Fibroblast of villous mesenchyme (primary cell): ENCODE measurements around the gene HNRNPD. TPM values are rescaled to one million over a fixed set of nuclear protein-coding genes. Genes with fewer than 3 reads are reported as not detected.
A peak's percentile ranks its signal among the peaks of the same experiment; 100 is the strongest.

Source experiments
- DNase-seq: peaks from one replicate; pipeline ENCODE4 v3.0.0-alpha.2; 2010; ENCODE audit warnings: low read depth
- H3K4me3 ChIP-seq: 2 replicates; pipeline ENCODE4 v1.5.1; 2011; ENCODE audit warnings: low read depth, mild to moderate bottlenecking, low read length
- total RNA-seq: library from RNA; depleted of rRNA; stranded (reverse); fragments of >200 nt; gene quantifications from 2 replicates; pipeline ENCODE4 v1.2.3, GENCODE V29; 2012
- TF ChIP-seq, protein P1 (sequence below): IDR thresholded peaks from 2 replicates; pipeline ENCODE4 v1.5.1; 2012; ENCODE audit warnings: low read depth, mild to moderate bottlenecking, low read length; ENCODE audit not compliant: insufficient read depth

Gene HNRNPD
- total RNA-seq, 1 donor, result 25.0 TPM

- TF ChIP-seq, protein P1, sequence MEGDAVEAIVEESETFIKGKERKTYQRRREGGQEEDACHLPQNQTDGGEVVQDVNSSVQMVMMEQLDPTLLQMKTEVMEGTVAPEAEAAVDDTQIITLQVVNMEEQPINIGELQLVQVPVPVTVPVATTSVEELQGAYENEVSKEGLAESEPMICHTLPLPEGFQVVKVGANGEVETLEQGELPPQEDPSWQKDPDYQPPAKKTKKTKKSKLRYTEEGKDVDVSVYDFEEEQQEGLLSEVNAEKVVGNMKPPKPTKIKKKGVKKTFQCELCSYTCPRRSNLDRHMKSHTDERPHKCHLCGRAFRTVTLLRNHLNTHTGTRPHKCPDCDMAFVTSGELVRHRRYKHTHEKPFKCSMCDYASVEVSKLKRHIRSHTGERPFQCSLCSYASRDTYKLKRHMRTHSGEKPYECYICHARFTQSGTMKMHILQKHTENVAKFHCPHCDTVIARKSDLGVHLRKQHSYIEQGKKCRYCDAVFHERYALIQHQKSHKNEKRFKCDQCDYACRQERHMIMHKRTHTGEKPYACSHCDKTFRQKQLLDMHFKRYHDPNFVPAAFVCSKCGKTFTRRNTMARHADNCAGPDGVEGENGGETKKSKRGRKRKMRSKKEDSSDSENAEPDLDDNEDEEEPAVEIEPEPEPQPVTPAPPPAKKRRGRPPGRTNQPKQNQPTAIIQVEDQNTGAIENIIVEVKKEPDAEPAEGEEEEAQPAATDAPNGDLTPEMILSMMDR, result no peak
- no peak for DNase-seq
- H3K4me3 ChIP-seq, result no peak overlapping the region
These were observed 9.0 kb upstream of the HNRNPD start for GRCh38 chr4:82382751-82383150.

GRCh38 chr4:82381661-82382296 is 8.0 kb upstream of the HNRNPD start:
- TF ChIP-seq, protein P1, result no peak
- no peak for DNase-seq
- H3K4me3 ChIP-seq, result no peak overlapping the region

- TF ChIP-seq, protein P1, result no peak
- no peak overlapping the region for H3K4me3 ChIP-seq
- no peak for DNase-seq
These were observed 7.4 kb upstream of the HNRNPD start for GRCh38 chr4:82381235-82381634.

- TF ChIP-seq, protein P1, result no peak
- no peak for DNase-seq
- H3K4me3 ChIP-seq, result no peak overlapping the region
These were observed 7.0 kb upstream of the HNRNPD start for GRCh38 chr4:82380831-82381230.

DNA sequence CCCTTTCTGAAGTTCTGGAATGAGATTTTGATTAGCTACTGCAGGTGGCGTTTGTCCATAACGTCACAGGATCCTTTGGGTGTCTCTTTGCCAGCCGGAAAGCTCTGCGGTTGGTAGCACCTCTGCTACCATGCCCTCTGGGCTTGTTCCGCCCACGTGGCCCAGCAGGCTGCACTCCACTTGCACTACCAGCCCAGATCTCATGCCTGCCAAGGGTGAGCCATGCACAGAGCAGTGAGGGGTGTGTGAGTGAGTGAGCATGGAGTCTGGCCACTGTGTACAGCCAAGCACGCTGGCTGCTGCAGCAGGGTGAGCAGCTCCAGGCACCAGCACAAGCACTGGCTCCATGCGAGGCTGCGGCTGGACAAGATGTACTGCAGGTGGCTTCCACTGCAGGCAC is 6.6 kb upstream of the HNRNPD start:
- TF ChIP-seq, protein P1, result no peak
- DNase-seq, result no peak
- no peak overlapping the region for H3K4me3 ChIP-seq

- TF ChIP-seq, protein P1, result no peak
- DNase-seq, result no peak
- no peak overlapping the region for H3K4me3 ChIP-seq
These were observed 2.3 kb upstream of the HNRNPD start for GRCh38 chr4:82376109-82376508.

DNA sequence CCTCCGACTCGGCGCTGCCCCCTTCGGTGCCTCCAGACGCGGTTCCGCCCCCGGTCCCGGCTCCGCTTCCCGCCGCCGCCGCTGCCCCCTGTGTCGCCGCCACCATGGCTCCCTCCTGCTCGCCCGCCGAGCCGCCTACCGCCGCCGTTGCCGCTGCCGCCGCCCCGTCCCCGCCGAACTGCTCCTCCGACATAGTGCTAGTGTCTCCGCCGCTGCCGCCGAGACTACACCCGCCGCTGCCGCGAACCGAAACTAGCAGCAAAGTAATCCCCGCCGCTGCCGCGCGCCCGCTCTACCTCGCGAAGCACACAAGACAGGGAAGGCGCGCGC is 340 bp downstream of the HNRNPD start:
- TF ChIP-seq, protein P1, result no peak
- DNase-seq, result no peak
- H3K4me3 ChIP-seq, result peak overlapping the region; percentile 100
